Measurements from ENCODE around the gene TOX3. TPM values are rescaled to one million over a fixed set of nuclear protein-coding genes. Genes with fewer than 3 reads are reported as not detected.

Gene TOX3
- total RNA-seq, 4 donors from 2014 or later = 10.9 to 32.6 (median 28.0) TPM

DNA sequence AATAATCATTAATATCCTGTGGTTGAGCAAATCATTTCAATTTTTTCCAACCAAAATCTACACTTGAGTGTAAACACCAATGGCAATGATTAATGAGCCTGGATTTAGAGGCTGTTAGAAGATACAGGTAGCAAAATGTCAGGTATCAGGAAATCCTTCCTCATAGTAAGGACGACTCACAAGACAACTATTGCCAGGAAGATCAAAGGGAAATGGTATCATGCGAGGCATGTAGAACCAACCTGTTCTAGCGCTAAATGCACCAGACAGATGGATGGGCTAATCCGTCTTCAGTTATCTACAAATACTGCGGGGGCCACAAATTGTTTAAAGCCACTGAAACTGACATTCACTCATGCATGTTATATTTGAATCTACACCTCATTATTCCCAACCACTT is 28.1 kb downstream of the TOX3 start:
- intact Hi-C loops (cut with DNase I; ENCODE audit: low total_unique reads) (no loop called here), in situ Hi-C loops (cut with MboI; ENCODE audit: low pct_ligation_motif_present in 1 of 4, low pct_unique_long_range_greater_than_20kb in 1 of 4, low sequenced_read_pairs in 3 of 4) (no loop called here)
- Histone ChIP-seq H3K4me1 (no peaks in the 10 kb centered on the region), H3K27ac (no peak overlapping the region), H3K27me3 (no peaks in the 10 kb centered on the region), H3K4me3 (no peak overlapping the region), H3K36me3 (no peaks in the 10 kb centered on the region), H3K9me3 (no peaks in the 10 kb centered on the region)
- WGBS, 2 donors (ENCODE audit: low coverage in 1 of 2) = 89 to 100% methylated on average over 3 to 5 of the region's 5 CpGs
- DNase-seq = no peak
- TF ChIP-seq POLR2AphosphoS5 (IDR thresholded peaks at IDR 0.05) = no peak
- TF ChIP-seq, protein P1, sequence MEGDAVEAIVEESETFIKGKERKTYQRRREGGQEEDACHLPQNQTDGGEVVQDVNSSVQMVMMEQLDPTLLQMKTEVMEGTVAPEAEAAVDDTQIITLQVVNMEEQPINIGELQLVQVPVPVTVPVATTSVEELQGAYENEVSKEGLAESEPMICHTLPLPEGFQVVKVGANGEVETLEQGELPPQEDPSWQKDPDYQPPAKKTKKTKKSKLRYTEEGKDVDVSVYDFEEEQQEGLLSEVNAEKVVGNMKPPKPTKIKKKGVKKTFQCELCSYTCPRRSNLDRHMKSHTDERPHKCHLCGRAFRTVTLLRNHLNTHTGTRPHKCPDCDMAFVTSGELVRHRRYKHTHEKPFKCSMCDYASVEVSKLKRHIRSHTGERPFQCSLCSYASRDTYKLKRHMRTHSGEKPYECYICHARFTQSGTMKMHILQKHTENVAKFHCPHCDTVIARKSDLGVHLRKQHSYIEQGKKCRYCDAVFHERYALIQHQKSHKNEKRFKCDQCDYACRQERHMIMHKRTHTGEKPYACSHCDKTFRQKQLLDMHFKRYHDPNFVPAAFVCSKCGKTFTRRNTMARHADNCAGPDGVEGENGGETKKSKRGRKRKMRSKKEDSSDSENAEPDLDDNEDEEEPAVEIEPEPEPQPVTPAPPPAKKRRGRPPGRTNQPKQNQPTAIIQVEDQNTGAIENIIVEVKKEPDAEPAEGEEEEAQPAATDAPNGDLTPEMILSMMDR (IDR thresholded peaks at IDR 0.05) = no peak
- no peak for TF ChIP-seq EP300 (IDR thresholded peaks at IDR 0.05; ENCODE audit: low read depth)
- no peak for TF ChIP-seq POLR2A (IDR thresholded peaks at IDR 0.05)

DNA sequence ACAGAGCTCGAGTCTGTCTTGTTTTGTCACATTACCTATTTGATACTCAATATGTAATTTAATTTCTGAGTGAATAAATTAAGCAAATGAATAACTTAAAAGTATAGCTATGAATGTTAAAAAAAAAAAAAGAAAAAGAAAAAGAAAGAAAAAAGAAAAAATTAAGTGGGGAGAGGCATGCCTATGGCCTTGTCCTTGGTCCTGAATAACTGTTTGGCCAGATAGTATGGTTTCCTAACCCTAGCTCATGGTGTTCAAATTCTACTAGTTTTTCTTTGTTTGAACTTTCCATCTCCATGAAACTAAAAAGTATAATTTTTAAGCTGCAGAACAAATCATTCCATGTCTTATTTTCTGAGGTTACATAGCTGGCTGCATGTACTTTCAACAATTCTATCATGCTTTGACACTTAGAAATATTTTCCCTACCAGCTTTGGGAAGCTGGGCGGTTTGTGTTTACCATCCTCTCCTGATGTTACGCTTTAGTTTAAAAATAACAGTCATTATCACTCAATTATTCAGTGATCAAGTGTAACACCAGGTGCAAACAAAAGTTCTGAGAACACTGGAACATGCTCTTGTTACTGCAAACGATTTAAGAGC is 31.8 kb downstream of the TOX3 start:
- no peak for TF ChIP-seq EP300 (IDR thresholded peaks at IDR 0.05; ENCODE audit: low read depth)
- TF ChIP-seq POLR2AphosphoS5 (IDR thresholded peaks at IDR 0.05) = no peak
- no peak for TF ChIP-seq POLR2A (IDR thresholded peaks at IDR 0.05)
- TF ChIP-seq, protein P1 (IDR thresholded peaks at IDR 0.05) = no peak
- no peak for DNase-seq
- H3K9me3 ChIP-seq = no peaks in the 10 kb centered on the region
- intact Hi-C loops (cut with DNase I; ENCODE audit: low total_unique reads) = no loop called here
- no peaks in the 10 kb centered on the region for H3K36me3 ChIP-seq
- in situ Hi-C loops (cut with MboI; ENCODE audit: low pct_ligation_motif_present in 1 of 4, low pct_unique_long_range_greater_than_20kb in 1 of 4, low sequenced_read_pairs in 3 of 4) = no loop called here
- H3K4me3 ChIP-seq = no peak overlapping the region
- H3K27me3 ChIP-seq = no peaks in the 10 kb centered on the region
- 70 to 74% methylated on average over 4 of the region's 4 CpGs for WGBS, 2 donors (ENCODE audit: low coverage in 1 of 2)
- H3K27ac ChIP-seq = no peak overlapping the region
- H3K4me1 ChIP-seq = no peaks in the 10 kb centered on the region

DNA sequence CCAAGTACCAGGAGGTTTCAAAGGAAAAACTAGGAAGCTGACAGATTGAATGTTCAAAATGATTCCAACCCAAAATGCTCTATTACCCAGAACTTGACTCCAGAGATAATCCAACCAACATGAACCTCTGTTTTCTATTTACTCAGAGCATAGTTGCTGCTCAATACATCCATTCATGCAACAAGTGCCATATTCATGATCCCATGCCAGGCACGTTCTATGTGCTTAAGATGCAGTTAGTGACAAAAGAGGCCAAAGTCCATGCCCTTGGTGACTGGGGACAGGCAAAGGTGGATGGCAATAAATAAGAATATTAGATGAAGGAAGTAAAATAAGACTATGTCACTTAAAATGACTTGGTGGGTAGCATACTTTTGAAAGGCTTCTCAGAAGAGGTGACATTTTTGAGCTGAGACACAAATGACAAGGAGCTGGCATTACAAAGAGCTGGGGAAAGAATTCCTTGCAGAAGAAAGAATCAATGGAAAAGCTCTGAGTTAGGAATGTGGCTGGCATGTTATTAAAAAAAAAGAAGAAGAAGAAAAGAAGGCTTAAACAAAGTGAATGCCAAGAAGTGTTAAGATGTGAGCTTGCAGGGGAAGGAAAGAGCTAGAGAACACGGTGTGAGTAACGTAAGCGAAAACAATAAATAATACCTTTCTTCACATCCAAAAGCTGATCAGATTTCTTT is 34.5 kb downstream of the TOX3 start:
- Histone ChIP-seq H3K4me3 (no peak overlapping the region), H3K27ac (no peak overlapping the region), H3K27me3 (no peaks in the 10 kb centered on the region), H3K4me1 (peaks cover 0 to 7% (median 0%) of the 10 kb centered on the region in 4 donors), H3K9me3 (no peaks in the 10 kb centered on the region), H3K36me3 (no peaks in the 10 kb centered on the region)
- WGBS, 2 donors (ENCODE audit: low coverage in 1 of 2) = 82 to 91% methylated on average over 3 to 4 of the region's 4 CpGs
- no peak for TF ChIP-seq POLR2AphosphoS5 (IDR thresholded peaks at IDR 0.05)
- TF ChIP-seq POLR2A (IDR thresholded peaks at IDR 0.05) = no peak
- TF ChIP-seq, protein P1 (IDR thresholded peaks at IDR 0.05) = no peak
- no peak for TF ChIP-seq EP300 (IDR thresholded peaks at IDR 0.05; ENCODE audit: low read depth)
- intact Hi-C loops (cut with DNase I; ENCODE audit: low total_unique reads) = no loop called here
- in situ Hi-C loops (cut with MboI; ENCODE audit: low pct_ligation_motif_present in 1 of 4, low pct_unique_long_range_greater_than_20kb in 1 of 4, low sequenced_read_pairs in 3 of 4) = no loop called here
- DNase-seq = no peak

DNA sequence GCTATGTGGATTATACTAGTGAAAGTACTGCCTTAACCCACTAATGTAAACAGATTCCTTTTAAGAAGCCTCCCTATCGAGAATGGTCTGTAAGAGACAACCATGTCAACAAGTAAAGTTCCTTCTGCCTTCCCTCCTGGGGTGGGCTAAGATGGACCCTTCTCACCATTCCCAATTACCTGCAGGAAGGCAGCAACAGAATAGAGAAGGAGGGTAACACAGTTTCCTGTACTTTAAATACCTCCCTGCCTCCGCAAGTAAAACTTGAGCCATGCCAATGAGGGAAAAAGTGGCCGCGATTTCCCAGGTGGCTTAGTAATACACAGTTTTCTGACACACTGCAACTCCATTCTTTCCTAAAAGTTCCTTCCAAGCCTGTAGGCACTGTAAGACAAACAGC is 45.2 kb downstream of the TOX3 start:
- in situ Hi-C loops (cut with MboI; ENCODE audit: low pct_ligation_motif_present in 1 of 4, low pct_unique_long_range_greater_than_20kb in 1 of 4, low sequenced_read_pairs in 3 of 4) = no loop called here
- 73 to 74% methylated on average over 1 to 4 of the region's 4 CpGs for WGBS, 2 donors (ENCODE audit: low coverage in 1 of 2)
- Histone ChIP-seq H3K4me3 (no peak overlapping the region), H3K4me1 (peaks cover 8 to 22% (median 16%) of the 10 kb centered on the region in 4 donors), H3K9me3 (no peaks in the 10 kb centered on the region), H3K27me3 (no peaks in the 10 kb centered on the region), H3K36me3 (no peaks in the 10 kb centered on the region), H3K27ac (no peak overlapping the region)
- intact Hi-C loops (cut with DNase I; ENCODE audit: low total_unique reads) = no loop called here
- no peak for DNase-seq
- no peak for TF ChIP-seq EP300 (IDR thresholded peaks at IDR 0.05; ENCODE audit: low read depth)
- TF ChIP-seq POLR2AphosphoS5 (IDR thresholded peaks at IDR 0.05) = no peak
- no peak for TF ChIP-seq POLR2A (IDR thresholded peaks at IDR 0.05)
